SK-N-SH (cell line): ENCODE measurements around the gene WARS2.

Source experiments
- ELF1 ChIP-seq: IDR thresholded peaks from 2 replicates; pipeline ENCODE4 v1.4.0; 2012
- EZH2phosphoT487 ChIP-seq: fragments of 200-600 bp; sonication (generic); IDR thresholded peaks from 2 replicates; pipeline ENCODE4 v1.6.1; 2017; ENCODE audit warnings: low read depth, mixed run types, mild to moderate bottlenecking, antibody characterized with exemption, moderate library complexity, borderline replicate concordance
- GABPA ChIP-seq: IDR thresholded peaks from 2 replicates; pipeline ENCODE4 v1.4.0; 2012; ENCODE audit warnings: low read depth, mild to moderate bottlenecking
- MXI1 ChIP-seq: IDR thresholded peaks from 2 replicates; pipeline ENCODE4 v1.6.1; 2012; ENCODE audit warnings: mild to moderate bottlenecking, low read depth, low read length, improper control_type of control experiment
- TF ChIP-seq, protein P1 (sequence below): fragments of 200-600 bp; sonication (generic); IDR thresholded peaks from 2 replicates; pipeline ENCODE4 v1.6.1; 2017; ENCODE audit warnings: antibody characterized with exemption, mild to moderate bottlenecking, moderate library complexity

DNA sequence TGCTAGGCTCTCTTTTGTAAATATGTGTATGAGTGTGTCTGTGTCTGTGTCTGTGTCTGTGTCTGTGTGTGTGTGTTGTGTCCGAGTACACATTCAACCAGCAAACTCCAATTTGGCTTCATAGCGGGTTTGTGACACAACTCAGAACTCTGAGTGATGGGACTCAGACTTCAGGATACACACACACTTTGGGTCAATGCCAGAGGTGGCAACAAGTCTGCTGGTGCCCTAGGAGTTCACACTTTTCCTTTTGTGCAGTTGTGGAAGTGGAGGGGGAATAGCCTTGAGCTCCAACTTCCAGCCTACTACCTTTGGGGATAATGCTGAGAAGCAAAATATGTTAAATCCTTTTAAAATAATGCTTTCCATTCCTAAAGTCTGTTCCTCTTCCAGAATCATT lies 135.7 kb downstream of the WARS2 start:
- TF ChIP-seq, protein P1, sequence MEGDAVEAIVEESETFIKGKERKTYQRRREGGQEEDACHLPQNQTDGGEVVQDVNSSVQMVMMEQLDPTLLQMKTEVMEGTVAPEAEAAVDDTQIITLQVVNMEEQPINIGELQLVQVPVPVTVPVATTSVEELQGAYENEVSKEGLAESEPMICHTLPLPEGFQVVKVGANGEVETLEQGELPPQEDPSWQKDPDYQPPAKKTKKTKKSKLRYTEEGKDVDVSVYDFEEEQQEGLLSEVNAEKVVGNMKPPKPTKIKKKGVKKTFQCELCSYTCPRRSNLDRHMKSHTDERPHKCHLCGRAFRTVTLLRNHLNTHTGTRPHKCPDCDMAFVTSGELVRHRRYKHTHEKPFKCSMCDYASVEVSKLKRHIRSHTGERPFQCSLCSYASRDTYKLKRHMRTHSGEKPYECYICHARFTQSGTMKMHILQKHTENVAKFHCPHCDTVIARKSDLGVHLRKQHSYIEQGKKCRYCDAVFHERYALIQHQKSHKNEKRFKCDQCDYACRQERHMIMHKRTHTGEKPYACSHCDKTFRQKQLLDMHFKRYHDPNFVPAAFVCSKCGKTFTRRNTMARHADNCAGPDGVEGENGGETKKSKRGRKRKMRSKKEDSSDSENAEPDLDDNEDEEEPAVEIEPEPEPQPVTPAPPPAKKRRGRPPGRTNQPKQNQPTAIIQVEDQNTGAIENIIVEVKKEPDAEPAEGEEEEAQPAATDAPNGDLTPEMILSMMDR = no peak
- TF ChIP-seq MXI1 (no peak), EZH2phosphoT487 (no peak), GABPA (no peak), ELF1 (no peak)
